Stimulated activated CD8-positive, alpha-beta memory T cell treated with anti-CD3 and anti-CD28 coated beads, Interleukin-15, amount 100 ng/mL, for 1 hour (primary cell): ENCODE data around the gene SLC10A1.
A peak's percentile ranks its signal among the peaks of the same experiment; 100 is the strongest.
"Not testable (repeated sequence)": the region's sequence is repeated elsewhere in the genome, so short reads cannot be mapped to it uniquely, and the experiment has no call there.

Experiments used
- DNase-seq: peaks from one replicate; pipeline ENCODE4 v3.0.0-alpha.2; 2020; ENCODE audit warnings: low read depth

SLC10A1 gene

GRCh38 chr14:69796797-69797500, at the start of gene SLC10A1:
Gene SLC10A1 (minus strand): TSS chr14:69797241. CDS start chr14:69797155, 86 bp downstream.
- no peak for DNase-seq

GRCh38 chr14:69845787-69846186, 48.7 kb upstream of the SLC10A1 start:
- no peak for DNase-seq

- no peak for DNase-seq
Measured at GRCh38 chr14:69845050-69845581, 48.1 kb upstream of the SLC10A1 start.

GRCh38 chr14:69844171-69844570, 47.1 kb upstream of the SLC10A1 start:
- DNase-seq = no peak

- no peak for DNase-seq
Measured at GRCh38 chr14:69842686-69843420, 45.8 kb upstream of the SLC10A1 start.

GRCh38 chr14:69841656-69842055, 44.6 kb upstream of the SLC10A1 start:
- DNase-seq = no peak

- DNase-seq = no peak
Measured at GRCh38 chr14:69839661-69840060, 42.6 kb upstream of the SLC10A1 start.

- DNase-seq = no peak
Measured at GRCh38 chr14:69838881-69839416, 41.9 kb upstream of the SLC10A1 start.

GRCh38 chr14:69828879-69829278, 31.8 kb upstream of the SLC10A1 start:
- no peak for DNase-seq

GRCh38 chr14:69828354-69828753, 31.3 kb upstream of the SLC10A1 start:
- no peak for DNase-seq

- no peak for DNase-seq
Measured at GRCh38 chr14:69827560-69827959, 30.5 kb upstream of the SLC10A1 start.

- DNase-seq = no peak
Measured at GRCh38 chr14:69822456-69822855, 25.4 kb upstream of the SLC10A1 start.

GRCh38 chr14:69820991-69821390, 23.9 kb upstream of the SLC10A1 start:
- DNase-seq = no peak

- no peak for DNase-seq
Measured at GRCh38 chr14:69819607-69820006, 22.6 kb upstream of the SLC10A1 start.

- DNase-seq = peak; percentile 26
Measured at GRCh38 chr14:69818758-69819191, 21.7 kb upstream of the SLC10A1 start.

- DNase-seq = no peak
Measured at GRCh38 chr14:69816216-69816615, 19.2 kb upstream of the SLC10A1 start.

GRCh38 chr14:69815556-69815955, 18.5 kb upstream of the SLC10A1 start:
- no peak for DNase-seq

- DNase-seq = no peak
Measured at GRCh38 chr14:69814397-69814796, 17.4 kb upstream of the SLC10A1 start.

GRCh38 chr14:69813346-69813745, 16.3 kb upstream of the SLC10A1 start:
- DNase-seq = not testable (repeated sequence)

GRCh38 chr14:69812711-69813110, 15.7 kb upstream of the SLC10A1 start:
- no peak for DNase-seq

GRCh38 chr14:69811868-69812252, 14.8 kb upstream of the SLC10A1 start:
- DNase-seq = no peak

GRCh38 chr14:69811227-69811867, 14.3 kb upstream of the SLC10A1 start:
- DNase-seq = no peak
